GM18909 (cell line): ENCODE data around the gene CD40.

Experiments
- ATAC-seq: cut with Tn5 transposase; IDR thresholded peaks from one replicate; pipeline ENCODE4 v1.9.1; 2021; ENCODE audit warnings: mild to moderate bottlenecking; ENCODE audit not compliant: unreplicated experiment, poor library complexity

Gene CD40

DNA sequence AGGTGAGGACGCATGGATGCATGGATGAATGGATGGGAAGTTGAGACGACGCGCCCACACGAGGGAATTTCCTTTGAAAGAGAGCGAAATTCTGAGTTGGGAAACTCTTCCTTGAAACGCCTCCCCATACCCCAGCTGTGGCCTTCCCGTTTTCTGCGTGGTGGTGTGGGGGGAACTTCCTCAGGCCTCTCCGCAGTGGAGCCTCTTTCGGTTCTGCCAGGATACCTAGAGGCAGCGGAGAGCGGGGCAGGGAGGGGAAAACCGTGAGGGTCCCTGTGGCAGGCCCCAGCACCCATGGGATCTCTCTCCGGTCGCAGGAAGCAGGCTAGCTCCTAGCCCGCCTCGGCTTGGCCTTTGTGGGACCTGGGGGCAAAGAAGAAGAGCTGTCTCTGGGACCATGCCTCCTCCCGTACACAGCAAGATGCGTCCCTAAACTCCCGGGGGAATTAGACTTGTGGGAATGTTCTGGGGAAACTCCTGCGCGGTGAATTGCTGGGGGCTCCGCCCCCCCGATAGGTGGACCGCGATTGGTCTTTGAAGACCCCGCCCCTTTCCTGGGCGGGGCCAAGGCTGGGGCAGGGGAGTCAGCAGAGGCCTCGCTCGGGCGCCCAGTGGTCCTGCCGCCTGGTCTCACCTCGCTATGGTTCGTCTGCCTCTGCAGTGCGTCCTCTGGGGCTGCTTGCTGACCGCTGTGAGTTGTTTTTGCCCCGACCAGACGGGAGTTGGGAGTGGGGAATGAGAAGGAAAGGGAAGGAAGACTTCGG, at the start of gene CD40:
TSS of gene CD40 (plus strand) at position 611 of the 764 bp plus-strand sequence. CDS start at position 641, 30 bp downstream.
- ATAC-seq, result peak; percentile 79

DNA sequence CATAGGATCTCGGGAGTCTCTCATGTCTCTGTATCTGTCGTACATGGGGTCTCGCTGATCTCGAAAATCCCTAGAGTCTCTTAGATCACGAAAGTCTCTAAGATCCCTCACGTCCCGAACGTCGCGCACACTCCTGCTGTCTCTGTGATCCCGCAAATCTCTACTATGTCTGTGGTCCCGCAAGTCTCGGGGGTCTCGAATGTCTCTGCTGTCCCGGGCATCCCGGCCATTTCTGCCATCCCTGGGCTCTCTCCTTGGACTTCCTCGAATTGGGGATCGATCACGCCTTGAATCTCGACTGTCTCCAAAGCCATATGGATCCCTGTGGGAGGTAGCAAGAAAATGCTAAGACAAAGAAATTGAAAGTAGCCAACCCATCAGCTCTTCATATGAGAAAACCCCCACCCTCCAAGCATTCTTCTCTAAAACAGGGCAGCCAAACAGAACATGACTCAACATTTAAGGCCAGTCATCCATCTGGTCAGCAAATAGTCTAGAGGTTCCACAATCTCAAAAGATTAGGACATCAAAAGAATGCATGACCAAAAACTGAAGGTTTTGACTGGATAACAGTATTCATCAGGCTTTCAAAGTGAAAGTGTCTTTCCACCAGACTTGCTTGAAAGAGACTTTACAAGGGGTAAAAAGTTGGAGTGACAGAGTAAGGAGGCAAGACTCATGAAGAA, 47.8 kb upstream of the CD40 start:
- no peak for ATAC-seq

DNA sequence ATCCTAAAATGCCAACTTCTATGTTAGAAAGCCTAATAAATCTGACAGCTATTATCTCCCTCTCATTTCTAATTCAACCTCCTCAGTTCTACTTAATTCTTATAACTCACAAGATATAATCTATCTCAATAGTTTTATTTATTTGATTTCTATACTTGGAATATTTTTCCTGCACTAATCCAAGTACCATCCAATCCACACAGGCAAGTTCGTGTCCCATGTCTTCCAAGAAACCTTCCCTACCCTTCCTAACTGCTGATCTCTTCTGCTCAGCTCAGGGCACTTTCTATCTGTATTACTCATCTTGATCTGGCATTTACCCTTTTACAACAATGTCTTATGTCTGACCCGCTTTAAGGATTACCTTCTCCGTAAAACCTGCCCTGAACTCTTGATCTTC, 46.5 kb upstream of the CD40 start:
- no peak for ATAC-seq

DNA sequence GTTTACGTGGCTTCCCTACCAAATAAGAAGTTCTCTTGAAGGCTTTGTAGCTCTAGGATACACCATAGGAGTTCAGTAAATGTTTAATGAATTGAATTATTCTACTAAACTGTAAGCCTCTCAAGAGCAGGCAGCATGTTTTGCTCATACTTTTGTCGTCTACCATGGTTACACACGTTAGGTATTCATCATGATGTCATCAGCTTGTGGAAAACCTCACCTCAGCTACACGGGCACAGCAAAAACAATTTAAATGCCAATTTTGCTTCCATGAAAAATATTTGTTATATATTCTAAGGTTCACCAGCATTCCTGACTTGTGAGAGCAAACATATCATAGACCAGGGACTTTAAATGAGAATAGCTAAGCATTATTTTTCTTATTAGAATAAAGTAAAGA, 45.1 kb upstream of the CD40 start:
- no peak for ATAC-seq

DNA sequence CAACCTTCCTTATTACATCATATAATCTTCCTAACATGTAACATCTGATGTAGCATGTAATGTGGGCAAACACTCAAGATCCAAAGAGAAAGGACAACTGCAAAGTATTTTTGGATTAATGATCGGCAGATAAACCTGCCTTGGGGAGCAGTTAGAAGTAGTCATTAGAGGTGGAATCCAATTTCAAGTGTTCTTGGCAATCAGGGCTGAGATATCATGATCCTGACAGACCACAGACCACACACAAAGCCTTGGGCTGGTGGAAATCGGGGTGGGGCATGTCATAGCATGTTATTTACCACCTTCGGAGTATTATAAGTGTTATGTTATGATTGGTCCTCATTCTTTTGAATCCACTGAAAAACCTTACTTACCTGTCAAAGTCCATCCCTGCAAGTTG, 44.7 kb upstream of the CD40 start:
- ATAC-seq, result no peak

DNA sequence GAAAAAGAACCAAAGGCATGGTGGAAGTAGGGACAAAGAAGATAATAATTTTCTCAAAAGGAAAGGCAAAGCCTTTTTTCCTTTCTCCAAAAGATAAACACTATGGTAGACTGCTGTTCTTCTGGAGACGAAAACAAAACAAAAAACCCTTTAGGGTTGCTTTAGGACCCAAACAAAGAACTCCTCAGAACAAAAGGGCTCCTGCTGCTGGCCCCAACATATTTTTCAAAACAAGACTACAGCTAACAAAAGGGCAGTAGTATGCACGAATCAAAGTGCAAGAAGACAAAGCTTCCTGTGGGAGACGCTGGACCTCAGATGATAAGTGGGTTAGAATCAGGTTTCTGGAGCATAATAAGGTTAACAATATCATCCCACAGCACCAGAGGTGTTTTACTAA, 44.1 kb upstream of the CD40 start:
- ATAC-seq, result no peak

DNA sequence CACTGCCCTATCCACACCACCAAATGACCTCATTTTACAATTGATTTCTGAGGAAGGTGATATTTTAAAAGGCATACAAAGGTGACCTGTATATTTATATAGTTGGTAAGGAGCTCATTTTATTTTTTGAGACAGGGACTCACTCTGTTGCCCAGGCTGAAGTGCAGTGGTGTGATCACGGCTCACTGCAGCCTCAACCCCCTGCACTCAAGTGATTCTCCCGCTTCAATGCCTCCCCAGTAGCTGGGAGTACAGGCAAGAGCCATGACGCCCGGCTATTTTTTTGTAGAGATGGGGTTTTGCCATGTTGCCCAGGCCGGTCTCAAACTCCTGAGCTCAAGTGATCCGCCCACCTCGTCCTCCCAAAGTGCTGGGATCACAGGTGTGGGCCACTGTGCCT, 41.3 kb upstream of the CD40 start:
- no peak for ATAC-seq

DNA sequence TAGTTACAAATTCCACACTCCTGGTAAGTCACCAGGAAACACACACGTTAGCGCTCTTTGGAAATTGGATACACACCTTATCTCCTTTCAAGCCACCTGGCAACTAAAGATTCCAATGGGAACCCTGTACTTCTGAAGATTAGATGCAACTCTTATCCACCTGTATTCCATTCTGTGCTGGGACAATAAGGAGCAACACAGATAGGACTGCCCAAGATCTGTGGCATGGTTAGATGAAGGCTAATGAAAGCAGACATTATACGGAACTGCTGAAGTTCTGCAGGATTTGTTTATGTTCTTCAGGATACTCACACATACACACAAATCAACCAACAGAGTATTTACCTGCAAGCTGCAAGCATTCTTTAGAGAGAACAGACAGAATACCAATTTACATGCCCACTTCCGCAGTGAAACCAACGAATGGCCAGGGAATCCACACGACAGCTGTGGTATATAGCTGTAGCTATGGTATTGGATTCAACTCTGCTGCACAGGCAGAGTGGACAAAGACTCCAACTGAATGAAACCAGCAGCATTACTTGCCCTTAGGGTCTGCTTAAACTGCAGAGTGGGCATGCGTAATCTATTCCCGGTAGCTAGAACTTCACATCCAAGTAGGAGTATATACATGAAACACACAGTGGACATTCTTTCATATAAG, 40.3 kb upstream of the CD40 start:
- ATAC-seq, result no peak

DNA sequence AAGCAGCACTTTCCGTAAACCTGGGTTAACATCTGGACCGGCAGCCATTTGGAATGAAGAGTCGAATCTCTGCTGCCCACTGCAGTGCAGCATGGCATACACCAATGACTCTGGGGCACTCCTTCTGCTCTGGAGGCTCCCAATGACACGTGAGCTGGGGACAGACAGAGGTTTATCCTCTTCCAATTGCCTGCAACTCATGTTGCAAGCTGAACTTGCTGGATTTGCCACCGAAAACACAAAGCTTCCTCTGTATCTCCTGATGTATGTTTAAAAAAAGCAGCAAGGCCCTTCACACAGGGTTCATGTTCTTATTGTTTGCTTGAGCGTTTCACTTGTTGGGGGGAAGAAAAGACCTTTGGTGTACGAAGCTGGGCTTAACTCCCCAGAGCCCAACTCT, 39.2 kb upstream of the CD40 start:
- ATAC-seq, result no peak

DNA sequence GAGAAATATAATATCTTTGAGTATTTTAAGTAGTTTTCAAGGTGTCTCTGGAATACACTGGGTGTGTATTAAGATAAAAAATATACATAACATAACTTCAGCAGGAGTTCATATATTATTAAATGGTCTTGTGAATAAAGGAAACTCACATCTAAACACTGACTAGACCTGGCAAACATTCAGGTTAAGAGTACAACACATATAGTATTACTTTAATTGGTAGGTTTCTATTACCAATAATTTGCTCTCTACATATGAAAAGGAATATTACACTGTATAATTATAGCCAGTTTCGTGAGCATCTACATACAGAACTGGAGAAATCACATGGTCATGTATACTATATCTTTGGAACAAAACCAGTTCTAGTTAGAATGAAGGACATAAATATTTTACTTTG, 37.0 kb upstream of the CD40 start:
- ATAC-seq, result no peak

DNA sequence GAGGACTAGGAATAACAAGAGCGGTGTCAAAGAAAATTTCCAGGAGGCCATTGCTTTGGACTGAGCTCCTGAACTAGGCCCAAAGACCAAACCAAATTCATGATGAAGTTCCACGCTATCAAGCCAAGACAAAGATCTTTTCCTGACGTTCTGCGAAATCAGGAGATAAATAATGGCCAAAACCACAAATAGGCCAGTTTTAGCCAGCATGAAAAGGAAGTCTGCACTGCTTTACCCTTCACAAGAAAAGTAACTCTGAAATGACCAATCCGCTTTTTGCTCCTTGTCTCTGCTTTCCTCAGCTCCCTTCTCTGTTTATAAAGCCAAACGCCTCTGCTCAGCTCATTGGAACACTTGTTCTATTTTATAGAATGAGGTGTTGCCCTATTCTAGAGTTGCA, 35.0 kb upstream of the CD40 start:
- ATAC-seq, result no peak

DNA sequence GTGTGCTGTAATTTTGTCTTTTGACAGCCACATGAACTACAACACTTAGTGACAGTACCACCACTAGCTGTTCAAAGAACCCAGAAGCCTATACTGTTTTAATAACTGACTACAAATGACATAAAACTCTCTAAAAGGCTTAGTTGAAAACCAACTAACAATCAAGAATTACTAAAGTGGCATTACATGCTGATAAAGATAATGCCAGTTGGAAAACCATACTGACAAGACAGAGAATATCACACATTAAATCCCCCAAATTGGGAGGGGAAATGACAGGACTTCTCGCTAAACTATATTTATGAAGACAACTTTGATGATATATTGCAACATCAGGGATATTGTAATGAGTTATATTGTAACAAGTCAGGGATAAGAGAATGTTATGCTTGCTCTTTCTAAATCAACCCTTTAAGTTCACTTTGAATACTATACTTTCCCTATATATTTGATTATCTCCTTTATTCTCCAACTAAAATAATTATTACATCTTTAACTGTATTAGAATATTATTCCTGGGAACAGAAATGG, 34.5 kb upstream of the CD40 start:
- ATAC-seq, result no peak

DNA sequence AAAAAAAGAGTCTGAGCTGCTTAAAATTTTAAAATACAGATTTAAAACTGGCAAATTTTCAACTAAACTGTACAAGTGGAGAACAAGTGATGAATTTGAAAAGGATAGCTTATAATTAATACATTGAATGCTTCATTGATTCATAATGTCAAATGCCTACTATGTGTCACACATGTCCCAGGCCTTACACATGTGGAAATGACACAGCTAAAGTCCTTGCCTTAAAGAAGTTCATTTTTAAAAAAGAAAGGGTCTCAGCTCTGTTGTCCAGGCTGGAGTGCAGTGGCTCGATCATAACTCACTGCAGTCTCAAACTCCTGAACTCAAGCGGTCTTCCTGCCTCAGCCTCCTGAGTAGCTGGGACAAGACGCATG, 33.3 kb upstream of the CD40 start:
- ATAC-seq, result no peak

DNA sequence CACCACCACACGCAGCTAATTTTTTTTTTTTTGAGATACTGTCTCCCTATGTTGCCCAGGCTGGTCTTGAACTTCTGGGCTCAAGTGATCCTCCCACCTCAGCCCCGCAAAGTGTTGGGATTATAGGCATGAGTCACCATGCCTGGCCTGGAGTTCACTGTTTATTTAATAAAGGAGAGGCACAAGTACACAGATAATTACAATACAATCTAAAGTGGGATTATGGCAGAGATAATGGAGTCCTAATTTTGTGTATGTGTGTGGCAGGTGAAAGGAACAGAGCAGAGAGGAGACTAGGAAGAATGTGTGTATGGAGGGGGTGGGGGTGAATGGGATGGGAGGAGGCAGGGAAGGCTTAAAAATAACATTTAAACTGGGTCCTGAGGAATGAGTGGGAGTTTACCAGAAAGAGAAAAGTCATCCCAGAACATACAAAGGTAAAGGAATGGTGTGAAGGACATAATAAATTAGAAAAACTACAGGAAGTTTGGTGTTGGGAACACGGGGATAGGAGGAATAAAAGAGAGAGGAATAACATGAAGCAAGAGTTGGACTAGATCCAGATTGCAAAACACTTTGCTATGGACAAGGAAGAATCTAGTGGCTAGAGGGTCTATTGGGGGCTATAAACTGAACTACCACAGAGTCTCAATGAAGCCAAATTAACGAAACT, 32.8 kb upstream of the CD40 start:
- ATAC-seq, result no peak

DNA sequence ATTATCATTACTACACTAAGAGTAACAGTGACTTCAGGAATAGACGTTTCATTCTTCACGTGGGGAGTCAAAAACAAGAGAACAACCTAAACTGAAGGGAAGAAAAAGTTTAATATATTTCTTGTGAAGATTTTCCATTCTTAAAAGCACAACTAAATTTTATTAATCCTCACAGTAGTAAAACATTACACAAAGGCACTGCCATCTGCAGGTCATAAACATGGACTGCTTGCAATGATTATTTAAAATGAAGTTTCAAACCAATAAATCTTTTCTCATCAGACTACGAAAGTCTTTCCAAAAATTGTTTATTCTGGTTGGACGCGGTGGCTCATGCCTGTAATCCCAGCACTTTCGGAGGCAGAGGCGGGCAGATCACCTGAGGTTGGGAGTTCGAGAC, 31.0 kb upstream of the CD40 start:
- ATAC-seq, result no peak

DNA sequence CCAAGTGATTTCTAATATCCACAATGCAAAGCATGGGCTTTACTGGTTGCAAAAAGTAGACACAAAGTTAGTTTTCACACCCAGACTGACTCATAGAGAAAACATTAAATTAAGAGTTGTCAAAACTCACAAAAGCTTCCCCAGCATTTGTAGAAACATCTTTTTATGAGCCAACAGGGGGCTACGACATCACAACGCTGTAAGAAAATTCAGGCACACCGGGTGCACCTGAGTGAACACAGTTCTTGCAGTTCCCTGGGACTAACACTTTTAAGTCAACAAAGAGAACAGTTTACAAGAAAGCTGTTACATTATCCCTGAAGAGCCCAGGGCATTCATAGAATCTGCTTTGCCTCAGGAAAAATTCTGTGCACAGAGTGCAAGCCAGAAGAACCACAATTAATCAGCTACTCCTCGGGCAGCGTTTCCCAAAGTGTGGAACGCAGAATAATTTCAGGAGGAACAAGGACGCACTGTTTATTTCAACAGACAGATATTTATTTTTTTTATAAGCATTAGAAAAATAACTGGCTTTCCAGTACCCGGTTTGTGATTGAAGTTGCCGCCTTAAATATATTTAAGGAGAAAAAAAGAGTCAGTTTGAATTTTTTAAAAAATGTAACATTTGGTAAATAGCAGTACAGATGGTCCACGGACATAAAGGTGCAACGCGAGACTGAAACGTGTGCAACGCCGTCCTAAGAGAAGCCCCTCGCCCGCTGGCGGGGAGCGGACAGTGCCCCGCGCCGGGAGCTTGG, 29.5 kb upstream of the CD40 start:
- no peak for ATAC-seq

DNA sequence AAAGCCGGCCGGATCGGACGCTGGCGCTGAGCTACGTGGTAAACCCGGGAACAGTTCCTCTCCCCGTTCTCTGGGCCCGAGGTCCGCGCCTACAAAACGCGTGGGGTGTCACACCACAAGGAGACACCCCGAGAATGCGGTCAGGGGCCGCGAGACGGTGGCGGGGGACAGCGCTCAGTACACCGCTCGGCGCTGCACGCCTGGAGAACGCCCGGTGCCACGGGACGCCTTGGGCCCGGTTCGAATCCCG, 29.0 kb upstream of the CD40 start:
- ATAC-seq, result peak; percentile 33

DNA sequence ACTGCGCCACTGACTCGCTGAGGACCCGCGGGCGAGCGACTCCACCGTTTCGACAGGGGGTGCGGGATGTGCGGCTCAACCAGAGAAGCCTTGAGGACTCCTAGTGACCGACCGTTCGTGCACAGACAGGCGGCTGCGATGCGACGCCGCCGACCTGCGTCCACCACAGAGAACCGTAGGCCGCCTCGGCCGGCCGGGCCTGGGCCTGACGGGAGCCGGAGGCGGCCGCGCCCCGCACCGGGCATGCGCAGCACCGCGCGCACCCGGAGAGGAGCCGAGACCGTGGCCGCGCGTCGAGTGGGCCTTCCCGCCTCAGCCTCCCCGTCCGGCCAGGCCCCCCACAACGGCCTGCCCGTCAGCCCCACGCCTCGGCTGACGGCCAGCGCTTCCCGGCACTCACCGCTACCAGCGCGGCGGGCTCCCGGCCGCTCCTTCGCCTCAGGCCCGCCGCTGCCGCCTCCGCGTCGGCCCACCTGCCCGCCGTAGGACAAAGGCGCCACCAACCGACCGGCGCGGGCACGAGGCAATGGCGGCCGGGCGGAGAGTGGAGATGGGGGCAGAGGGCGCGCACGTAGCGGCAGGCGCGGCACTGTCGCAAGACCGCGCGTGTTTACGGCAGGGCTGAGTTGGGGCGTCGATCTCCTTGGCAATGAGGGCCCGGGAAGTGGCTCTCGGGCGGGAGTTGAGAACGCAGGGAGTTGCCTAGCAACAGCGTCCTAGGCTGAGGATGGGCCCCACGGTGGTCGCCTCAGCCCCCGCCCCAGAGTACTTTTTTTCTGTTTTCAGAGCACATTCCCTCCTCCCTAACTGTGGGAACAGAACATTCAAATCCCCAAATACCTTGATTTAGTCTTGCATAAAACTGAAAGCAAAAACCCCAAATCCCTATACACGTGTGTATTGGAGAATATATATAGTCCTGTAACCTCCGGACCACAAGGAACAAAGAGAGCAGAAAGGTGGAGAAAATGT, 28.4 kb upstream of the CD40 start, which contains the start of gene NCOA5:
TSS of gene NCOA5 (minus strand) at position 546 of the 972 bp plus-strand sequence. CDS start 10,538 bp downstream, outside the sequence.
- ATAC-seq, result peak; percentile 82
